SH-SY5Y (cell line): ENCODE measurements around the gene SOX1.

Source experiments
- GATA2 ChIP-seq: IDR thresholded peaks from 2 replicates; pipeline ENCODE4 v1.6.1; 2011; ENCODE audit warnings: mild to moderate bottlenecking, low read depth, low read length
- GATA3 ChIP-seq: IDR thresholded peaks from 2 replicates; pipeline ENCODE4 v1.6.1; 2011; ENCODE audit warnings: low read depth, mild to moderate bottlenecking, low read length, moderate library complexity

DNA sequence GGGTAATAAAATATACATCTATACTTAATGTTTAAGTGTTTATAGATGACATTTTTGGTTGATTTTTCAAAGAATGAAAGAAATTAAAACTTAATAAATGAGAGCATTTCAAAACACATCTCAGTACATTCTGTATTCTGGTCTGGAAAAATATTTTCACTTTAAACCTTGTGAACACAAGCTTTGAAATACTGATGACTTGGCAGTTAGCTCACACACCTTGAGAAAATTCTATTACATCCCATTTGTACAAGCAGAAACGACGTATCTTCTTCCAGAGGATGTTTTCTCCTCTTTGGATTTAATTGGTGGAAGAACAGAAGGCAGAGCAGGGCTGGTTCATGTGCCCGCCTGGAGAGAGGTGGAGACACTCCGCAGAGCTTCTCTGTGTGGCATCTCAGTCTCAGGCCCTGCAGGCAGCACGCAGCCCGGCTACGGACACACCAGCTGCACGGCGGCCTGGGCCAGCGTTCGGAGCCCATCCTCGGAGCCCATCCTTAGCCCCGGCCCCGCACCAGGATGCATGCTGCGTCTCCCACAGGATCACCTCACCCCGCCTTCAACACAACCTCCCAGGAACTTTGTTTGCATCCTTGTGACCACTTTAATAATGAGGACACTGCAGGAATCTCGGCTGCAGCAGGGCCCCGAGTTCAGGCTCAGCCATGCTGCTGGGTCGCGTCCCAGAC is 48.6 kb downstream of the SOX1 start:
- TF ChIP-seq GATA3 (no peak), GATA2 (no peak)
